ENCODE data around the gene ZBTB45.

DNA sequence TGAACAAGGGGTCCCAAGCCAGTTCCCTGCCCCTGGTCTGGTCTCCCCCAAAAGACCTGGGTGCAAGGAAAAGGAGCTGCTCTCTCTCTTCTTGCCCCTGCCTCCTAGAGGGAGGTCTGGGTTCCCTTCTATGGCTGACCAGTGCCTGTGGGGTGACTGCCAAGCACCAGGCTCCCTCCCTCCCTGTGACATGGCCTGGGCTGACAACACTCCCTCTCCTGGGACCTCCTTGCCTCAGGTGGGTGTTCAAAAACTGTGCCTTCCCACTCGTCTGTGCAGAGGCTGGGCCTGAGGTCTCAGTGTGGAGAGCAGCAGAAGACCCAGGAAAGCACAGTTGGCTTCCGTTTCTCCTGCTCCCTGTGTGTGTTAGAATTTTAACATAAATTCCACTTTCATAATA is 38.8 kb downstream of the ZBTB45 start:
- no peak for TF ChIP-seq POLR2A (IDR thresholded peaks at IDR 0.05)
- TF ChIP-seq, protein P1, sequence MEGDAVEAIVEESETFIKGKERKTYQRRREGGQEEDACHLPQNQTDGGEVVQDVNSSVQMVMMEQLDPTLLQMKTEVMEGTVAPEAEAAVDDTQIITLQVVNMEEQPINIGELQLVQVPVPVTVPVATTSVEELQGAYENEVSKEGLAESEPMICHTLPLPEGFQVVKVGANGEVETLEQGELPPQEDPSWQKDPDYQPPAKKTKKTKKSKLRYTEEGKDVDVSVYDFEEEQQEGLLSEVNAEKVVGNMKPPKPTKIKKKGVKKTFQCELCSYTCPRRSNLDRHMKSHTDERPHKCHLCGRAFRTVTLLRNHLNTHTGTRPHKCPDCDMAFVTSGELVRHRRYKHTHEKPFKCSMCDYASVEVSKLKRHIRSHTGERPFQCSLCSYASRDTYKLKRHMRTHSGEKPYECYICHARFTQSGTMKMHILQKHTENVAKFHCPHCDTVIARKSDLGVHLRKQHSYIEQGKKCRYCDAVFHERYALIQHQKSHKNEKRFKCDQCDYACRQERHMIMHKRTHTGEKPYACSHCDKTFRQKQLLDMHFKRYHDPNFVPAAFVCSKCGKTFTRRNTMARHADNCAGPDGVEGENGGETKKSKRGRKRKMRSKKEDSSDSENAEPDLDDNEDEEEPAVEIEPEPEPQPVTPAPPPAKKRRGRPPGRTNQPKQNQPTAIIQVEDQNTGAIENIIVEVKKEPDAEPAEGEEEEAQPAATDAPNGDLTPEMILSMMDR (IDR thresholded peaks at IDR 0.05), result no peak
